ENCODE data around the gene KLF4.
"Not testable (repeated sequence)": the region's sequence is repeated elsewhere in the genome, so short reads cannot be mapped to it uniquely, and the experiment has no call there.

The KLF4 gene

GRCh38 chr9:107520186-107520585 lies 30.6 kb upstream of the KLF4 start:
- DNase-seq (ENCODE audit: low read depth) = no peak
- TF ChIP-seq, protein P1, sequence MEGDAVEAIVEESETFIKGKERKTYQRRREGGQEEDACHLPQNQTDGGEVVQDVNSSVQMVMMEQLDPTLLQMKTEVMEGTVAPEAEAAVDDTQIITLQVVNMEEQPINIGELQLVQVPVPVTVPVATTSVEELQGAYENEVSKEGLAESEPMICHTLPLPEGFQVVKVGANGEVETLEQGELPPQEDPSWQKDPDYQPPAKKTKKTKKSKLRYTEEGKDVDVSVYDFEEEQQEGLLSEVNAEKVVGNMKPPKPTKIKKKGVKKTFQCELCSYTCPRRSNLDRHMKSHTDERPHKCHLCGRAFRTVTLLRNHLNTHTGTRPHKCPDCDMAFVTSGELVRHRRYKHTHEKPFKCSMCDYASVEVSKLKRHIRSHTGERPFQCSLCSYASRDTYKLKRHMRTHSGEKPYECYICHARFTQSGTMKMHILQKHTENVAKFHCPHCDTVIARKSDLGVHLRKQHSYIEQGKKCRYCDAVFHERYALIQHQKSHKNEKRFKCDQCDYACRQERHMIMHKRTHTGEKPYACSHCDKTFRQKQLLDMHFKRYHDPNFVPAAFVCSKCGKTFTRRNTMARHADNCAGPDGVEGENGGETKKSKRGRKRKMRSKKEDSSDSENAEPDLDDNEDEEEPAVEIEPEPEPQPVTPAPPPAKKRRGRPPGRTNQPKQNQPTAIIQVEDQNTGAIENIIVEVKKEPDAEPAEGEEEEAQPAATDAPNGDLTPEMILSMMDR (IDR thresholded peaks at IDR 0.05; ENCODE audit: insufficient read depth, low read depth, low read length, missing control alignments) = no peak
- no peak overlapping the region for H3K4me3 ChIP-seq (ENCODE audit: low read depth, low read length)

DNA sequence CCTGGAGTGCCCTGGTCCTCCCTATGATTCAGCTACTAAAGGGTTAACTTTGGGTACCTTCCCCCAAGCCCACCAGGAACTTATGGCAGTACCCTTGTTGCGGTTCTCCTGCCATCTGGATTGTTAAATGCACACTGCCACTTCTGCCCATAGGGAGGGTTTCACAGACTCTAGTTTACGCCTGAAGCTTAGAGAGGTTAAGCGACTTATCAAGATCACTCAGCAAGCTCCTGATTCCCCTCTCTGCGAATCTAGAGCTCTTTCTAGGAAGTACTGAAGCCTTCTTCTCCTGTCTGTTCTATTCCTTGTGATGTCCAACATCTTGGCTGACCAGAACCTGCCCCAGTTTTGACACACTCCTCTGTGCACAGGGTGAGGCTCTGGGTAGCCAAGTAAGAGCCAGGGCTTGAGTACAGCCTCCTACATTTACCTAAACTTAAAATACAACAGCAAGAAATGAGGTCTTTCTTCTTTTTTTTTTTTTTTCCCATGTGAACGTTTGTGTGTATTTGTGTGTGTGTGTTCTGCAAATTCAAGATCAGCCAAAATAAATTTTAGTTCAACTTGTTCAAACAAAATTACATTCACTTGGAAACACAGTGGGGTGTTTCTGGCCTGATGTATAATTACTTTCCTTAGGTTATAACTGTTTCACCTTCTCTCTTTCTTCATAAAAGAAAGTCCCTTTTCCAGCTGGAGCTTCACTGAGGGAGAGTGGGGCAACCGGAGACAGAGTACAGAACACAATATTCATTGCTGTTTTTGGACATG lies 28.7 kb upstream of the KLF4 start:
- no peak for DNase-seq (ENCODE audit: low read depth)
- TF ChIP-seq, protein P1 (IDR thresholded peaks at IDR 0.05; ENCODE audit: insufficient read depth, low read depth, low read length, missing control alignments) = no peak
- H3K4me3 ChIP-seq (ENCODE audit: low read depth, low read length) = no peak overlapping the region

GRCh38 chr9:107513464-107514100 lies 24.0 kb upstream of the KLF4 start:
- peak; percentile 38 for DNase-seq (ENCODE audit: low read depth)
- TF ChIP-seq, protein P1 (IDR thresholded peaks at IDR 0.05; ENCODE audit: insufficient read depth, low read depth, low read length, missing control alignments) = no peak
- H3K4me3 ChIP-seq (ENCODE audit: low read depth, low read length) = no peak overlapping the region

- DNase-seq (ENCODE audit: low read depth) = no peak
- TF ChIP-seq, protein P1 (IDR thresholded peaks at IDR 0.05; ENCODE audit: insufficient read depth, low read depth, low read length, missing control alignments) = no peak
- no peak overlapping the region for H3K4me3 ChIP-seq (ENCODE audit: low read depth, low read length)
Observed at GRCh38 chr9:107504585-107505455, 15.3 kb upstream of the KLF4 start.

DNA sequence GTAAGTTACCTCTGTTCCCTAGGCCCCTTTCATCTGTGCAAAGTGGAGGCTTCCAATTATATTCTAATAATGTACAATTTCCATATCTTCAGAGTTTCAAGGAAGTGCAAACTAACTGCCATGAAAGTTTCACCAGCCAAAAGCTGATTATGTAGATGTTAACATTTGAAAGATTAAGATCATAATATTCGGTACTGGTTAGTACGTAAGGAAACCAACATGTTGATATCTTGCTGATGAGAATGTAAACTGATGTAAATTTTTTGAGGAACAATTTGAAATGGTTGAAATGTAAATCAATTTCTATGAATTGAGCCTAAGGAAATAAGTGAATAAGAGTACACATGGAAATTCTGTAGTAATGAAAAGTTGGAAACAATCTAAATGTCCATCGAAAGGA lies 12.9 kb upstream of the KLF4 start:
- no peak overlapping the region for H3K4me3 ChIP-seq (ENCODE audit: low read depth, low read length)
- no peak for DNase-seq (ENCODE audit: low read depth)
- TF ChIP-seq, protein P1 (IDR thresholded peaks at IDR 0.05; ENCODE audit: insufficient read depth, low read depth, low read length, missing control alignments) = no peak

DNA sequence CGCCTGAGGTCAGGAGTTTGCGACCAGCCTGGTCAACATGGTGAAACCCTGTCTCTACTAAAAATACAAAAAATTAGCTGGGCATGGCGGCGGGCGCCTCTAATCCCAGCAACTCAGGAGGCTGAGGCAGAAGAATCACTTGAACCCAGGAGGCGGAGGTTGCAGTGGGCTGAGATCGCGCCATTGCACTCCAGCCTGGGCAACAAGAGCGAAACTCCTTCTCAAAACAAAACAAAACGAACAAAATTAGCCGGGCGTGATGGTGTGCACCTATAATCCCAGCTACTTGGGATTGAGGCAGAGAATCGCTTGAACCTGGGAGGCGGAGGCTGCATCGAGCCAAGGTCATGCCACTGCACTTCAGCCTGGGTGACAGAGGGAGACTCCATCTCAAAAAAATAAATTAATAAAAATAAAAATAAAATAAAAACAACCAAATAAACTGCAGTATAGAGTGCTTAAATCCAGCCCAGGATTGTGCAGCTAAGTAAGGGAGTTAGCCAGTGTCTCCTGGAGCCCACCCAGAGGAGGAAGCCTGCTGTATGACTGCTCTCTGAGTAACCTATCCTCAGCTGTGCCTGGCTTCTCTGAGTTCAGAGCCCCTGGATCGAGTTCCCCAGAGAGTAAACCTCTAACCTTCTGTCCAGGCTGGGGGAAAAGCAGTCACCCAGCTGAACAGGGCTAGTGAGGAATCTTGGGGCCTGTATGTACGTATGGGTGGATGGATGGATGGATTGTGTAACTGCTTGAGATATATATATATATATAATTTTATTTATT lies 11.0 kb upstream of the KLF4 start:
- H3K4me3 ChIP-seq (ENCODE audit: low read depth, low read length); DNase-seq (ENCODE audit: low read depth): not testable (repeated sequence)

Data from GM12865 (cell line).